Daoy (cell line): ENCODE data around the gene APC. TPM values are rescaled to one million over a fixed set of nuclear protein-coding genes. Genes with fewer than 3 reads are reported as not detected.
A peak's percentile ranks its signal among the peaks of the same experiment; 100 is the strongest.

ENCODE experiments used
- DNase-seq: peaks from one replicate; pipeline ENCODE4 v3.0.0-alpha.2; 2015; ENCODE audit warnings: low read depth
- total RNA-seq: library from RNA; depleted of rRNA; stranded (reverse); fragments of >200 nt; shearing (Covaris generic); gene quantifications from 2 replicates; pipeline ENCODE4 v1.2.3, GENCODE V29; 2014; rRNA removed

Gene APC
- total RNA-seq, result 24.2 and 31.8 TPM in 2 replicates

DNA sequence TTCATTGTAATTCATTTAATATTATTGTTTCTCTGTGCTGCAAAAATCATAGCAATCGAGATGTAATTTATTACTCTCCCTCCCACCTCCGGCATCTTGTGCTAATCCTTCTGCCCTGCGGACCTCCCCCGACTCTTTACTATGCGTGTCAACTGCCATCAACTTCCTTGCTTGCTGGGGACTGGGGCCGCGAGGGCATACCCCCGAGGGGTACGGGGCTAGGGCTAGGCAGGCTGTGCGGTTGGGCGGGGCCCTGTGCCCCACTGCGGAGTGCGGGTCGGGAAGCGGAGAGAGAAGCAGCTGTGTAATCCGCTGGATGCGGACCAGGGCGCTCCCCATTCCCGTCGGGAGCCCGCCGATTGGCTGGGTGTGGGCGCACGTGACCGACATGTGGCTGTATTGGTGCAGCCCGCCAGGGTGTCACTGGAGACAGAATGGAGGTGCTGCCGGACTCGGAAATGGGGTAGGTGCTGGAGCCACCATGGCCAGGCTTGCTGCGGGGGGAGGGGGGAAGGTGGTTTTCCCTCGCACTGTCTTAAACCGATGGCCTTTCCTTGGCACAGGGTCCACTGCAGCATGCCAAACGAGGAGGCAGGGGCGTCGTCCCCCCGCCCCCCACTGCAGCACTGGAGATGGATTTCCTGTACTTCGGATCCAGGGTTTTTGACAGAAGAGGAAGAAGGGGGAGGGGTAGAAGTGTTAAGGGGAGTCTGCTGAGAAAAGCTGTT, at the start of gene APC:
APC (plus strand) TSS at position 423 of the 728 bp plus-strand sequence. CDS start 17,006 bp downstream, outside the sequence.
- peak; percentile 97 for DNase-seq

DNA sequence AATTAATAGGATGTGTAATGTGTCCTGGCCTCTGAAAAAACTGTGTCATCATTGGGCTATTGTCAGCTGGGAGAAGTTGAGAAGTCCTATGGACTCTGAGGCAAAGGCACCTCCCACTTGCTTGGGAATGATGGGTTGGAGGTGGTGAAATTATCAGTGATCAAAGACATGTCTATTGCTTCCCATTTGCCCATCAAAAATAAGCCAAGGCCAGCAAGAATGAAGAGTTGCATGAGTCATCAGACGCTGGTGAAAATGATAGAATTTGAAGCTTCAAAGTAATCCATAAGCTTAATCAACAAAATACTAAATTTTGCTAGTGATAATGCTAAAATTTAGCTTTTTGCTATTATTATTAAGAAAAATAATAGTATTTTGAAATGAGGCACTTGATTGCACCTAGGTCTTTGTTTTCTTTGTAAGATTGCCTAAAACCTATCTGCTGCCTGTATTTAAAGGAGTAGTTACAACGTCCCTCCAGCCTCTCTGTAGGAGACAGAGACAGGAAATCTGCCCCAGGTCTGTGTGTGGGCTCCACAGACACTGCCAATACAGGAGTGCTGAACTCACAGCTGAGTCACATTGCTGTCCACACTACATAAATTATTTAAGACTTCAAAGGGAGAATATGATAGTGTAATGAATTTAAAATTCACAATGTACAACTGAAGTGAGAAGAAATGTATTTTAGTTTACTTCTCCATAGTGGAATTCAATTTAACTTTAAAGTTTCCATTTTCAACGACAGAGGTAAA, 48.4 kb upstream of the APC start:
- DNase-seq, result peak; percentile 65

GRCh38 chr5:112690605-112691338, 46.9 kb upstream of the APC start:
- DNase-seq, result no peak

DNA sequence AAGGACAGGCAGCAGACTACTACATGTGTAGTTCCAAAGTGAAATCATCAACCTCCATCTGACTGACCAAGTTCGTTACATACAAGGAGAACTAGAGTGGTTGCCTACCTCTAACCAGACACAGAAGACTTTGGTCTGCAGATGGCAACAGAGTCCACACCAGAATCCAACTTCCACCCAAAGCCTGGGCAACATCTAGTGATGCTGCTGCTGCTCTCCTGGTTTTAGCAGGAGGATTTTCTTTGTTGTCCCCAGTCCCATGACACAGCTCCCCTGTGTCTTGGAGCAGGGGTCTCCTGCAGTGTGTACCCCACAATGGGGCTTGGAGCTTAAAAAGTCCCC, 46.4 kb upstream of the APC start:
- no peak for DNase-seq

GRCh38 chr5:112691758-112692157, 45.9 kb upstream of the APC start:
- DNase-seq, result peak; percentile 43

- DNase-seq, result no peak
These were observed 45.2 kb upstream of the APC start for GRCh38 chr5:112692472-112692871.

GRCh38 chr5:112693301-112693700, 44.4 kb upstream of the APC start:
- DNase-seq, result no peak

GRCh38 chr5:112694853-112695709, 42.6 kb upstream of the APC start:
- DNase-seq, result no peak

DNA sequence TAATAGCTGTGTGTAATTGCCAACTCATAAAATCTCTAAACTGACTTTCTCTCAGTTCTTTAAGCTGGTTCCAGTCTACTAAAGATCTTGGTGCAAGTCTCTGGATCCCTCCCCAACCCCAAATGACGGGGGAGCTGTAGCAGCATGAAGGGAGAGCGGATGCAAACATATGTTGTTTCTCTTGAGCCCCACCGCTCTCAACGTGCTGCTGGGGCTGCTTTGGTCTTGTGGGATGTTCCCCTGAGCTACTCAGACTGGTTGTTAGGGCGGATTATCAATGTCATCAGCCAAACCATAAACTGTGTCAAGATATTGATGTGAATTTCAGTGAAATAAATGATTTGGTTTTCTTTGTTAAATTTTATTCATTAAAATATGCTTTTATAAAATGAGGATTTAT, 40.9 kb upstream of the APC start:
- DNase-seq, result no peak

DNA sequence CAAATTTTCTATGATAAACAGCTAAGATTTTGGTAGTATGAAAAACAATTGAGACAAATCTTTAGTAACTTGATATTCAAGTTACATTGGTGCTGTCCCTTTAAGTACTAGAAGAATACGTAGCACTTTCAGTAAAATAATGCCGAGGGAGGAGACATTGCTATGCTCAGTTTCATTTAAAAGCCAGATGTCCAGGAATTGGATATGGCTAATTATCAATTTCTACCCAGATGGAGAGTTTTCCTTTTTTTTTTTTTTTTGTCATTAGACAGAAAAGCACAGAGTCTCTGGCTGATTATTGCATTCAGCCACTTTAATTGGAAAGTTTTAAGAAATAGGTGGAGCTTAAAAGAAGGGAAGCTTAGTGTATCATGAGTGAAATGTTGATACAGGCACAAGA, 40.4 kb upstream of the APC start:
- DNase-seq, result no peak

GRCh38 chr5:112697833-112698232, 39.9 kb upstream of the APC start:
- DNase-seq, result no peak

DNA sequence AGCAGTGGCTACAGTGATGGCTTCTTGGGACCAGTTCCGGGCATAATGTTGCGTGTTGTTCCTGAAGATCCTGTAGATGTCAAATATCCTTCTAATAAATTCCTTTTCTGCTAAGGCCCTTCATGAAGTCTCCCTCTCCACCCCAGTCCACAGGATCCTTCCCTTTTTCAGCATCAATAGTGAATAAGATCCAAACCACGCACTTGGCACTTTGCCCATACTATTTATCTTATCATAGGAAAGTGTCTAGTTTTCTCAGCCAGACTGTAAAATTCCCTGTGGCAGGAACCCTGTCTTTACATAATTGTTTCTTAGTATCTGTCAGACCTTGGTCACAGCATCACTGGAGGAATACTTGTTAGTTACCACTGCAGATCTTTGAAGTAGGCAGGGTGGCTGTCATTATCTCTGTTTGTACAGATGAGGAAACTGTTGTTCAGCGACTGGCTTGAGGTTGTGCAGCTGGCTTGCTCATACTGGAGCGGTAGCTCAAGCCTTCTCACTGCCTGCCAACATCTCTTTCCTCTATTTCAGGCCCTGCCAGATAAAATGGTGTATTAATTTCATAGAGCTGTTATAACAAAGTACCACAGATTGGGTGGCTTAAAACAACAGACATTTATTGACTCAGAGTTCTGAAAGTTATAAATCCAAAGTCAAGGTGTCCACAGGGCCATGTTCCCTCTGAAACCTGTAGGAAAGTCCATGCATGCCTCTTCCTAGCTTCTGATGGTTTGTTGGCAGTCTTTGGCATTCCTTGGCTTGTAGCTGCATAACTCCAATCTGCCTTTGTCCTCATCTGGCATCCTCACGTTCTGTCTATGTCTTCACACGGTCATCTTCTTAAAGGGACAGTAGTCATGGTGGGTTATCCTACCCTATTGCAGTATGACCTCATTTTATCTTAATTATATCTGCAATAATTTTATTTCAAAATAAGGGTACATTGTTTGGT, 33.5 kb upstream of the APC start:
- peak; percentile 19 for DNase-seq

DNA sequence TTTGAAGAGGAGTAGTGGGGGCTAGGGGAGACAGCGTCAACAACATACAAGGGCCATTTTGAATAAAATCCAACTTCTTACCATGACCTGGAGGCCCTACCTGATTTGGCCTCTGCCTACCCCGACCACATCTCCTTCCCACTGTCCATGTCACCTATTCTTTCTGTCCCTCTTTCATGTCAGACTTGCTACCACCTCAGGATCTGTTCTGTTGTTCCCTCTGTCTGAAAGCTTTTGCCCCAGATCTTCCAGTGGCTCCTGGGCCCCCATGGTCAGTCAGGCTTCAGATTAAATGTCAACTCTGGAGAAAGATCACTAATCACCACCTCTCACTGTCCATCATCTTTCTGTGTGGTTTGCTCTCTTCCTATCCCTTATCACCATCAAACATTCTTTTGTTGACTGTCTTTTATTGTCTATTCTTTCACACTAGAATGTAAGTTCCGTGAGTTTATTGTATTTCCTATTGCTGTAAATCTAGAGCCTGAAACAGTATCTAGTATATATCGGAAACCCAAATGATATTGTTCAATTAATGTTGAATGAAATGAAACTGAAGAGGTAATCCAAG, 31.2 kb upstream of the APC start:
- no peak for DNase-seq

DNA sequence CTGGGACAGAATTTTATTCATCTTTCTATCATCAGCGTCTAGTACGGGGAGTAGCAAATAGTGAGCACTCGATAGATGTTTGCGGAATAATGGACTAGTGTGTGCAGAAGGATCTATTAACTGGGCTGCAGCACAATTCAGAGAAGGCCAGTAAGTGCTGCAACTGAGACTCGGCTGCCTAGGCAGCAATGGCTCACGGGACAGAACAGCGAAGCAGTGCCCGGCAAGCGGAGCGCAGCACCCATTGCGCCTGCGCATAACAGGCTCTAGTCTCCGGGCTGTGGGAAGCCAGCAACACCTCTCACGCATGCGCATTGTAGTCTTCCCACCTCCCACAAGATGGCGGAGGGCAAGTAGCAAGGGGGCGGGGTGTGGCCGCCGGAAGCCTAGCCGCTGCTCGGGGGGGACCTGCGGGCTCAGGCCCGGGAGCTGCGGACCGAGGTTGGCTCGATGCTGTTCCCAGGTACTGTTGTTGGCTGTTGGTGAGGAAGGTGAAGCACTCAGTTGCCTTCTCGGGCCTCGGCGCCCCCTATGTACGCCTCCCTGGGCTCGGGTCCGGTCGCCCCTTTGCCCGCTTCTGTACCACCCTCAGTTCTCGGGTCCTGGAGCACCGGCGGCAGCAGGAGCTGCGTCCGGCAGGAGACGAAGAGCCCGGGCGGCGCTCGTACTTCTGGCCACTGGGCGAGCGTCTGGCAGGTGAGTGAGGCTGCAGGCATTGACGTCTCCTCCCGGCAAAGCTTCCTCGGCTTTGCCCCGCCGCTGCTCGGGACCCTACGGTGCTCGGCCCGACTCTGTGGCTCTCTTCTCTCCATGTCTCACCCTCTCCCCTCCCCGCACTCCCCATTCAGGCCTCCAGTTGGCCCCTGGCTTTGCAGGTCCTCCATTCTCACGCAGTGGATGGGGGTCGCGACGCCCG, 30.2 kb upstream of the APC start:
- DNase-seq, result peak; percentile 99

DNA sequence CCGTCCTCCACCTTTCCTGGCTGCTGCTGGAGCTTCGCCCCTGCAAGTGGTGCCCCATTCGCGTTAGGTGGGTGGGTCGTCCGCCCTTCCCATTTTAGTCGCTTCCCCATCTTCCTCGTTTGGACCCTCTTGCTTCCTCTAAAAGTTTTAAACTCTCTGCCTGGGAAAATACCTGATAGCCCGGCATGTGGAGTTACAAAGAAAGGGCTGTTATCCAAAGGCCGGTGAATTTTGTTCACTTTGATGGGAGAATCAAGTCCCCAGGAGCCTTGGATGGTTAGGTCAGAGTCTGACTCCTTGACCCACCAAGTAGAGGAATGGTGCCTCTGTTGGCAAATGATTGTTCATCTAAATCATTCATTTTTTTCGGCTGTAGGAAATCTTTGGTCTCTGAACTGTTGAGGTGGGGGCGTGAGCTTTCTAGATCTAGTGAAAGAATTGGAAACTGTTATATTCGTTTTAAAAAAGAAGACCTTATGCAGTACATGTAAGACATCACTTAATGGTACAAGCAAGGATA, 29.5 kb upstream of the APC start:
- peak; percentile 7 for DNase-seq

GRCh38 chr5:112709416-112709815, 28.3 kb upstream of the APC start:
- DNase-seq, result peak; percentile 13

DNA sequence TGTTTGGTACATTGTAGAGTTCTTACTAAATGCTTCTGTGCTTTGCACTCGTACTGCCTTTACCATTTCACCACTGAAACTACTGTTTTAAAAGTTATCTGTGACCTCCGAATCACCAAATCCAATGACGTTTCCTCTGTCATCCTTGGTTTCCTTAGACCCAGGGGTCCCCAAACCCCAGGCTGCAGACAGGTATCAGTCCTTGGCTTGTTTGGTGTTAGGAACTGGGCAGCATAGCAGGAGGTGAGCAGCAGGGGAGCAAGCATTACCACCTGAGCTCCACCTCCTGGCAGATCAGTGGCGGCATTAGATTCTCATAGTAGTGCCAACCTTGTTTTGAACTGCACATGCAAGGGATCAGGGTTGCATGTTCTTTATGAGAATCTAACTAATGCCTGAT, 26.8 kb upstream of the APC start:
- no peak for DNase-seq

DNA sequence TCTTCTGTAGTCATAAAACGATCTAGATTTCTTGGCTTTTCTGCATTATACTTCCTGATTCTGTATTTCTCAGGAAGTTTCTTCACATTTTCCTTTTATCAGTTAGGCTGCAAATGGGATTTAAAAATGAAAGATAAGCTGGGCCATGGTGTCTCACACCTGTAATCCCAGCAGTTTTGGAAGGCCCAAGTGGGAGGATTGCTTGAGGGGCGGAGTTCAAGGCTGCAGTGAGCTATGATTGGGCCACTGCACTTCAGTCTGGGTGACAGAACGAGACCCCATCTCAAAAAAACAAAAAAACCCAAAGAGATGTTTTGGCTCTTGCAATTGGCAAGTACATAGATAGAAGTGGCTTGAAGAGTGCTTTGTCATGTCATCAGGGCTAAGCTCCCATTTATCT, 26.2 kb upstream of the APC start:
- DNase-seq, result no peak

DNA sequence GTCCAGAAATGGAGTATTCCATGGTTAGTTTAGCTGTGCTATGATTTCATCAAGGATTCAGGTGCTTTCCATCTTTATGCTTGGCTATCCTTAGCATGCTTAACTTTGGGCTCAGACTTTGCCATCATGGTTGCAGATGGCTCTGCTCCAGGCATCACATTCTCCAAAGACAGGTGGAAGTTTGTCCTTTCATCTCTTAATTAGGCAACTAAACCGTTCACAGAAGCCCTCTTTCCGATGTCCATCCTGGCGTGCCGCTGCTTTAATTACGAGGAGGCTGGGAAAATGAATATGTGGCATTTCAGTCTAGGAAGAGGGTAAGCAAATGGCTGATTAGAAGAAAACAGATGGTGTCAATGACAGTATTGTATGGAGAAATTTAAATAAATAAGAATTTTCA, 24.5 kb upstream of the APC start:
- no peak for DNase-seq
